Stimulated activated CD4-positive, alpha-beta T cell treated with anti-CD3 and anti-CD28 coated beads, Interleukin-1b, Interleukin-23, amount 100 ng/mL, for 48 hours (primary cell): ENCODE results near the gene ATP8A2.

Experiments used
- DNase-seq: peaks from one replicate; pipeline ENCODE4 v3.0.0-alpha.2; 2020

Gene ATP8A2

GRCh38 chr13:26022538-26023292, 650.9 kb downstream of the ATP8A2 start:
- DNase-seq = no peak

- DNase-seq = no peak
Observed at GRCh38 chr13:26024558-26024957, 652.8 kb downstream of the ATP8A2 start.

GRCh38 chr13:26025196-26025595, 653.4 kb downstream of the ATP8A2 start:
- no peak for DNase-seq

GRCh38 chr13:26025771-26026170, 654.0 kb downstream of the ATP8A2 start:
- DNase-seq = no peak

GRCh38 chr13:26026211-26026610, 654.4 kb downstream of the ATP8A2 start:
- no peak for DNase-seq

- no peak for DNase-seq
Observed at GRCh38 chr13:26029581-26030136, 657.9 kb downstream of the ATP8A2 start.

GRCh38 chr13:26030331-26030730, 658.6 kb downstream of the ATP8A2 start:
- DNase-seq = no peak

- DNase-seq = no peak
Observed at GRCh38 chr13:26034018-26034417, 662.2 kb downstream of the ATP8A2 start.

GRCh38 chr13:26036383-26036782, 664.6 kb downstream of the ATP8A2 start:
- no peak for DNase-seq

- DNase-seq = peak; percentile 26
Observed at GRCh38 chr13:26037302-26037701, 665.5 kb downstream of the ATP8A2 start.

- no peak for DNase-seq
Observed at GRCh38 chr13:26038931-26039475, 667.2 kb downstream of the ATP8A2 start.

- DNase-seq = no peak
Observed at GRCh38 chr13:26041444-26041843, 669.7 kb downstream of the ATP8A2 start.

- no peak for DNase-seq
Observed at GRCh38 chr13:26042785-26043184, 671.0 kb downstream of the ATP8A2 start.

- no peak for DNase-seq
Observed at GRCh38 chr13:26045142-26045541, 673.4 kb downstream of the ATP8A2 start.

- no peak for DNase-seq
Observed at GRCh38 chr13:26046639-26047038, 674.9 kb downstream of the ATP8A2 start.

GRCh38 chr13:26047040-26047439, 675.3 kb downstream of the ATP8A2 start:
- no peak for DNase-seq

GRCh38 chr13:26048741-26049140, 677.0 kb downstream of the ATP8A2 start:
- DNase-seq = no peak

- DNase-seq = no peak
Observed at GRCh38 chr13:26050568-26051230, 678.9 kb downstream of the ATP8A2 start.

- DNase-seq = no peak
Observed at GRCh38 chr13:26051231-26051656, 679.5 kb downstream of the ATP8A2 start.

- peak; percentile 10 for DNase-seq
Observed at GRCh38 chr13:26051657-26052311, 680.0 kb downstream of the ATP8A2 start, which contains the start of gene SHISA2. Gene SHISA2, minus strand, starts transcription at chr13:26052016. Its CDS starts 1,041 bp downstream, at chr13:26050975.

GRCh38 chr13:26052337-26052736, 680.6 kb downstream of the ATP8A2 start:
- DNase-seq = no peak

GRCh38 chr13:26053418-26053980, 681.7 kb downstream of the ATP8A2 start:
- no peak for DNase-seq

GRCh38 chr13:26054896-26055295, 683.1 kb downstream of the ATP8A2 start:
- DNase-seq = no peak
